Measurements from ENCODE around the gene MARCKSL1. TPM values are rescaled to one million over a fixed set of nuclear protein-coding genes. Genes with fewer than 3 reads are reported as not detected.
"Not testable (repeated sequence)": the region's sequence is repeated elsewhere in the genome, so short reads cannot be mapped to it uniquely, and the experiment has no call there.

Gene MARCKSL1
- total RNA-seq, 3 donors from 2014 or later (not counting 1 experiment from before 2014, with no cell fraction given) = 21.7 to 26.1 (median 21.8) TPM

DNA sequence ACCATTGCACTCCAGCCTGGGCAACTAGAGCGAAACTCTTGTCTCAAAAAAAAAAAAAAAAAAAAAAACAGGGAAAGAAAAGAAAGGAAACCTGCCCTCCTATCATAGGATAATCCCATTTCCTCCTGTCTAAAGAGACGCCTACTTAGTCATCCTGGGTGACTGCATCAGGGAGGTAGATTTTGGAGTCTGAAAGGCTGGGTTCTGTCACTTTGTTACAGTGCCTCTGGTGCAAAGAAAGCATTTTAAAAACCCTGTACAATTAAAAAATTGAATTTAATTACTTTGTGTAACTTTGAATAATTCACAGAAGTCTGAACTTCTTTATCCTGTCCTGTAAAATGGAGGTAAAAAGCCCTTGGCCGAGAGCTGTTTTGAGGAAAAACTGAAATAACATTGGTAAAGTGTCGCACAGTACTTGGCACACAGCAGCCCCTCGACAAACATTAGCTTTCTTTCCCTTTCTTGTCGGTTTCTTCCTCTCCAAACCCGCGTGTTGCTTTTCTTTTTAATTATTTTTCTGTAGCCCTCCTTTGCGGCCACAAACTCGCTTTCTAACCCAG, 44.8 kb downstream of the MARCKSL1 start:
- Mint-ChIP-seq H3K27ac (peak overlapping the region; percentile 97 to 98), H3K4me1 (peaks cover 30 to 37% of the 10 kb centered on the region in 2 donors), H3K27me3 (ENCODE audit: low read depth in 2 of 2) (no peaks in the 10 kb centered on the region), H3K4me3 (peak overlapping the region; percentile 99), H3K9me3 (no peaks in the 10 kb centered on the region), H3K36me3 (no peaks in the 10 kb centered on the region)
- intact Hi-C loops (cut with micrococcal nuclease) = loop anchor here (2.0 to 5.0 kb wide), 2 partner anchors 40 to 361 kb away; partner anchors contain the start of genes LCK, RBBP4 and ZBTB8OS
- WGBS (ENCODE audit: insufficient coverage) = 40% methylated on average over 9 of the region's 10 CpGs
- Histone ChIP-seq H3K27me3 (ENCODE audit: control insufficient read depth, insufficient read depth, low read length) (no peaks in the 10 kb centered on the region), H3K4me1 (ENCODE audit: control insufficient read depth, insufficient read depth, low read length) (peaks cover 40% of the 10 kb centered on the region), H3K27ac (ENCODE audit: low read length) (peak overlapping the region; percentile 77), H3K9me3 (ENCODE audit: control insufficient read depth, insufficient read depth, low read length) (no peaks in the 10 kb centered on the region), H3K36me3 (ENCODE audit: control insufficient read depth, insufficient read depth, low read length) (peaks cover under 1% of the 10 kb centered on the region), H3K4me3 (ENCODE audit: low read length) (peak overlapping the region; percentile 96)
- TF ChIP-seq, protein P1, sequence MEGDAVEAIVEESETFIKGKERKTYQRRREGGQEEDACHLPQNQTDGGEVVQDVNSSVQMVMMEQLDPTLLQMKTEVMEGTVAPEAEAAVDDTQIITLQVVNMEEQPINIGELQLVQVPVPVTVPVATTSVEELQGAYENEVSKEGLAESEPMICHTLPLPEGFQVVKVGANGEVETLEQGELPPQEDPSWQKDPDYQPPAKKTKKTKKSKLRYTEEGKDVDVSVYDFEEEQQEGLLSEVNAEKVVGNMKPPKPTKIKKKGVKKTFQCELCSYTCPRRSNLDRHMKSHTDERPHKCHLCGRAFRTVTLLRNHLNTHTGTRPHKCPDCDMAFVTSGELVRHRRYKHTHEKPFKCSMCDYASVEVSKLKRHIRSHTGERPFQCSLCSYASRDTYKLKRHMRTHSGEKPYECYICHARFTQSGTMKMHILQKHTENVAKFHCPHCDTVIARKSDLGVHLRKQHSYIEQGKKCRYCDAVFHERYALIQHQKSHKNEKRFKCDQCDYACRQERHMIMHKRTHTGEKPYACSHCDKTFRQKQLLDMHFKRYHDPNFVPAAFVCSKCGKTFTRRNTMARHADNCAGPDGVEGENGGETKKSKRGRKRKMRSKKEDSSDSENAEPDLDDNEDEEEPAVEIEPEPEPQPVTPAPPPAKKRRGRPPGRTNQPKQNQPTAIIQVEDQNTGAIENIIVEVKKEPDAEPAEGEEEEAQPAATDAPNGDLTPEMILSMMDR (IDR thresholded peaks at IDR 0.05) = no peak
- no peak for DNase-seq
- ATAC-seq = no peak

DNA sequence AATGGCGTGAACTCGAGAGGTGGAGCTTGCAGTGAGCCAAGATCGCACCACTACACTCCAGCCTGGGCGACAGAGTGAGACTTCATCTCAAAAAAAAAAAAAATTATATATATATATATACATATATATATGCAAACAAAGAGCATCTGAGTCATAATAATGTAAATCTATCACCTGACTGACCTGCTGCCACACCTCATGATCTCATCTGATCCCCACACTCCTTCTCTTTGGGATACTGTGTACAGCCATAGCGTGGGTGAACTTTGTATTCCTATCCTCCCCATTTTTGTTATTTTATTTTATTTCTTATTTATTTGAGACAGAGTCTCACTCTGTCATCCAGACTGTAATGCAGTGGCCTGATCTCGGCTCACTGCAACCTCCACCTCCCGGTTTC, 46.8 kb downstream of the MARCKSL1 start:
- Mint-ChIP-seq H3K27ac (no peak overlapping the region), H3K27me3 (ENCODE audit: low read depth in 2 of 2) (no peaks in the 10 kb centered on the region), H3K4me1 (peaks cover 15 to 22% of the 10 kb centered on the region in 2 donors), H3K36me3 (no peaks in the 10 kb centered on the region), H3K9me3 (no peaks in the 10 kb centered on the region), H3K4me3 (peak overlapping the region; percentile 17)
- no peak for ATAC-seq
- Histone ChIP-seq H3K9me3 (ENCODE audit: control insufficient read depth, insufficient read depth, low read length) (no peaks in the 10 kb centered on the region), H3K27ac (ENCODE audit: low read length) (no peak overlapping the region), H3K4me3 (ENCODE audit: low read length) (no peak overlapping the region), H3K36me3 (ENCODE audit: control insufficient read depth, insufficient read depth, low read length) (peaks cover 16% of the 10 kb centered on the region), H3K27me3 (ENCODE audit: control insufficient read depth, insufficient read depth, low read length) (no peaks in the 10 kb centered on the region), H3K4me1 (ENCODE audit: control insufficient read depth, insufficient read depth, low read length) (peaks cover 28% of the 10 kb centered on the region)
- no peak for DNase-seq
- intact Hi-C loops (cut with micrococcal nuclease) = no loop called here
- 100% methylated on average over 4 of the region's 7 CpGs for WGBS (ENCODE audit: insufficient coverage)
- TF ChIP-seq, protein P1 (IDR thresholded peaks at IDR 0.05) = no peak

DNA sequence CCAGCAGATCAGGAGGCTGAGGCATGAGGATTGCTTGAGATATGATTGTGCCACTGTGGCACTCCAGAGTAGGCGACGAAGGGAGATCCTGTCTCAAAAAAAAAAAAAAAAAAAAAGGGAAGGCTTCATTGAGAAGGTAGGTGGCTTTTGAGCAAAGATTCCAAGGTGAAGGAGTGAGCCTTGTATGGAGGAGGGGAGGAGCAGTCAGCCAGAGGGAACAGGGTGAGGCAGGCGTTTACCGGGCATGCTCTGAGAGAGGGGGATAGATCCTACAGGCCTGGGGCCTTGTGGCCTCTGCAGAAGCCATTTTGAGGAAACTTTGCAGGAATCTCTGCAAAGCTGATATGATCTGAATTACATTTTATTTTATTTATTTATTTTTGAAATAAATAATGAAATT, 49.3 kb downstream of the MARCKSL1 start:
- Mint-ChIP-seq H3K4me1 (peaks cover 5 to 7% of the 10 kb centered on the region in 2 donors), H3K27ac (peak overlapping the region in 1 of 2 donors; percentile 59), H3K36me3 (no peaks in the 10 kb centered on the region), H3K9me3 (no peaks in the 10 kb centered on the region), H3K27me3 (ENCODE audit: low read depth in 2 of 2) (no peaks in the 10 kb centered on the region), H3K4me3 (no peak overlapping the region)
- no peak for DNase-seq
- TF ChIP-seq, protein P1 (IDR thresholded peaks at IDR 0.05) = no peak
- intact Hi-C loops (cut with micrococcal nuclease) = no loop called here
- no peak for ATAC-seq
- Histone ChIP-seq H3K36me3 (ENCODE audit: control insufficient read depth, insufficient read depth, low read length) (peaks cover 24% of the 10 kb centered on the region), H3K9me3 (ENCODE audit: control insufficient read depth, insufficient read depth, low read length) (no peaks in the 10 kb centered on the region), H3K4me3 (ENCODE audit: low read length) (no peak overlapping the region), H3K27me3 (ENCODE audit: control insufficient read depth, insufficient read depth, low read length) (no peaks in the 10 kb centered on the region), H3K27ac (ENCODE audit: low read length) (no peak overlapping the region), H3K4me1 (ENCODE audit: control insufficient read depth, insufficient read depth, low read length) (peaks cover 10% of the 10 kb centered on the region)
- 98% methylated on average over 4 of the region's 4 CpGs for WGBS (ENCODE audit: insufficient coverage)

DNA sequence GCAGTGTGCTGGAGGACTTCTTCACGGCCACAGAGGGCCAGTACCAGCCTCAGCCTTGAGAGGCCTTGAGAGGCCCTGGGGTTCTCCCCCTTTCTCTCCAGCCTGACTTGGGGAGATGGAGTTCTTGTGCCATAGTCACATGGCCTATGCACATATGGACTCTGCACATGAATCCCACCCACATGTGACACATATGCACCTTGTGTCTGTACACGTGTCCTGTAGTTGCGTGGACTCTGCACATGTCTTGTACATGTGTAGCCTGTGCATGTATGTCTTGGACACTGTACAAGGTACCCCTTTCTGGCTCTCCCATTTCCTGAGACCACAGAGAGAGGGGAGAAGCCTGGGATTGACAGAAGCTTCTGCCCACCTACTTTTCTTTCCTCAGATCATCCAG, 50.4 kb downstream of the MARCKSL1 start:
- Histone ChIP-seq H3K4me3 (ENCODE audit: low read length) (no peak overlapping the region), H3K4me1 (ENCODE audit: control insufficient read depth, insufficient read depth, low read length) (no peaks in the 10 kb centered on the region), H3K27me3 (ENCODE audit: control insufficient read depth, insufficient read depth, low read length) (no peaks in the 10 kb centered on the region), H3K27ac (ENCODE audit: low read length) (no peak overlapping the region), H3K9me3 (ENCODE audit: control insufficient read depth, insufficient read depth, low read length) (no peaks in the 10 kb centered on the region), H3K36me3 (ENCODE audit: control insufficient read depth, insufficient read depth, low read length) (peaks cover 34% of the 10 kb centered on the region)
- ATAC-seq = peak in 1 of 3 donors; percentile 17
- Mint-ChIP-seq H3K27ac (no peak overlapping the region), H3K4me3 (no peak overlapping the region), H3K36me3 (no peaks in the 10 kb centered on the region), H3K4me1 (no peaks in the 10 kb centered on the region), H3K27me3 (ENCODE audit: low read depth in 2 of 2) (no peaks in the 10 kb centered on the region), H3K9me3 (no peaks in the 10 kb centered on the region)
- intact Hi-C loops (cut with micrococcal nuclease) = no loop called here
- 98% methylated on average over 3 of the region's 3 CpGs for WGBS (ENCODE audit: insufficient coverage)
- TF ChIP-seq, protein P1 (IDR thresholded peaks at IDR 0.05) = no peak
- no peak for DNase-seq

DNA sequence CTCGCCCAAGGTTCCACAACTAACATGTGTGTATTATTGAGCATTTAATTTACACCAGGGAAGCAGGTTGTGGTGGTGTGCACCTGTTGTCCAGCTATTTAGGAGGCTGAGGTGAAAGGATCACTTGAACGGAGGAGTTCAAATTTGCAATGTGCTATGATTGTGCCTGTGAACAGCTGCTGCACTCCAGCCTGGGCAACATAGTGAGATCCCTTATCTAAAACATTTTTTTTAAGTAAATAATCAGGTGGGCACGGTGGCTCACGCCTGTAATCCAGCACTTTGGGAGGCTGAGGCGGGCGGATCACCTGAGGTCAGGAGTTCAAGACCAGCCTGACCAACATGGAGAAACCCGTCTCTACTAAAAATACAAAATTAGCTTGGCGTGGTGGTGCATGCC, 51.3 kb downstream of the MARCKSL1 start:
- WGBS (ENCODE audit: insufficient coverage) = 97% methylated on average over 8 of the region's 8 CpGs
- ATAC-seq; H3K4me1 Mint-ChIP-seq; H3K27me3 ChIP-seq (ENCODE audit: control insufficient read depth, insufficient read depth, low read length); H3K9me3 Mint-ChIP-seq; H3K36me3 Mint-ChIP-seq; H3K9me3 ChIP-seq (ENCODE audit: control insufficient read depth, insufficient read depth, low read length); H3K27ac Mint-ChIP-seq; H3K4me3 ChIP-seq (ENCODE audit: low read length); H3K4me1 ChIP-seq (ENCODE audit: control insufficient read depth, insufficient read depth, low read length); H3K27ac ChIP-seq (ENCODE audit: low read length); H3K27me3 Mint-ChIP-seq (ENCODE audit: low read depth in 2 of 2); DNase-seq; H3K4me3 Mint-ChIP-seq; intact Hi-C loops (cut with micrococcal nuclease): not testable (repeated sequence)
- H3K36me3 ChIP-seq (ENCODE audit: control insufficient read depth, insufficient read depth, low read length) = peaks cover 42% of the 10 kb centered on the region

Measured in natural killer cell (primary cell).